ENCODE results near the gene BCL2L14.

DNA sequence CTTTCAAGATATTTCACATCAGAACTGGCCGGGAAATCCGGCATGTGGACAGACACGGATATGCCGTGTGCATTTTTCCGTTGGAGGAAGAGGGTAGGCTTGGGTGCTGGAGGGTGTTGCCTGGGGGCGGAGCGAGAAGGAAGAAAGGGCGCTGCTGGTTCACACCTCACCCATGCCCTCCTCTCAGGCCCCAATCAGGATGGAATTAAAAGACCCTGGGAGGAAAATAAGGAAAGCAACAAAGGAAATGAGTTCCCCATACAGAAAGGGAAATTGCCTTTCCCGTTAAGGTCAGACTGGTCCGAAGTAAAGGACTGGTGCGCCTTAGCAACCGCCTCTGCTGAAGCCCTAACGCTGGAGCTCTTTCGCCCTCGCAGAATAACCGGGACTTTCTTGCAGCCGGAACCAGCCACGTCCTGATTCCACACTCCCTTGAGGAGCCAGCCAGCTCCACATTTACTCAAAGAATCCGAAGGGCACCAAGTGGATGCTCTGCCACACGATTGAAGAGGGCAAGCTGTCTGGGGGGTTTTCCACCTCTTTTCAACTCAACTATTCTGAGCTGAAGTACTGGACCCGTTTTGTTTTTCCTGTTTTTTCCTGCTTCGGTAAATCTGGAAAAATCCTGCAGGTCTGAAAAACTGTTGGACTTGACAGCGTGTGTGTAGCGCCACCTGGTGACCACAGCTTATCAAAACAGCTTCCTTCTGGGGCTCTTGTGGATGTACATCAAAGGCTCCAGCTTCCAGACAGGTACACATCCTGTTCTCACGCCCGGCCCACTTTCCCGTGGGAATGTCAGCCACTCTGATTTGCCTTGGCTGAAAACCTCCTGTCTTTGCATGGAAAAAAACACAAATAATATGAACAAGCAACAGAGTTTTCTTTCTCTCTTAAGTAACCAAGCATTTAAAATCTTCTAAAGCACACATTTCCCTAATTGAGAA lies 37.6 kb upstream of the BCL2L14 start:
- TF ChIP-seq, protein P1, sequence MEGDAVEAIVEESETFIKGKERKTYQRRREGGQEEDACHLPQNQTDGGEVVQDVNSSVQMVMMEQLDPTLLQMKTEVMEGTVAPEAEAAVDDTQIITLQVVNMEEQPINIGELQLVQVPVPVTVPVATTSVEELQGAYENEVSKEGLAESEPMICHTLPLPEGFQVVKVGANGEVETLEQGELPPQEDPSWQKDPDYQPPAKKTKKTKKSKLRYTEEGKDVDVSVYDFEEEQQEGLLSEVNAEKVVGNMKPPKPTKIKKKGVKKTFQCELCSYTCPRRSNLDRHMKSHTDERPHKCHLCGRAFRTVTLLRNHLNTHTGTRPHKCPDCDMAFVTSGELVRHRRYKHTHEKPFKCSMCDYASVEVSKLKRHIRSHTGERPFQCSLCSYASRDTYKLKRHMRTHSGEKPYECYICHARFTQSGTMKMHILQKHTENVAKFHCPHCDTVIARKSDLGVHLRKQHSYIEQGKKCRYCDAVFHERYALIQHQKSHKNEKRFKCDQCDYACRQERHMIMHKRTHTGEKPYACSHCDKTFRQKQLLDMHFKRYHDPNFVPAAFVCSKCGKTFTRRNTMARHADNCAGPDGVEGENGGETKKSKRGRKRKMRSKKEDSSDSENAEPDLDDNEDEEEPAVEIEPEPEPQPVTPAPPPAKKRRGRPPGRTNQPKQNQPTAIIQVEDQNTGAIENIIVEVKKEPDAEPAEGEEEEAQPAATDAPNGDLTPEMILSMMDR (IDR thresholded peaks at IDR 0.05): peak in 1 of 3 donors; percentile 89
- TF ChIP-seq POLR2A (IDR thresholded peaks at IDR 0.05): no peak

All from lower leg skin (tissue), 3 donors.